DOHH2 (cell line): ENCODE measurements around the gene ITPR1.

Experiments
- CTCF ChIP-seq: fragments of 200-600 bp; sonication (generic); IDR thresholded peaks from one replicate; pipeline ENCODE4 v1.5.1; 2014; ENCODE audit warnings: antibody characterized with exemption, mild to moderate bottlenecking, low read depth, low read length; ENCODE audit not compliant: poor library complexity, severe bottlenecking
- EZH2phosphoT487 ChIP-seq: fragments of 200-600 bp; sonication (generic); IDR thresholded peaks from 2 replicates; pipeline ENCODE4 v1.6.1; 2017; ENCODE audit warnings: borderline replicate concordance, mild to moderate bottlenecking, antibody characterized with exemption, low read length, moderate library complexity, mixed read lengths

GRCh38 chr3:4856564-4856963, 363.4 kb downstream of the ITPR1 start:
- TF ChIP-seq CTCF (no peak), EZH2phosphoT487 (no peak)
